SK-N-SH (cell line): ENCODE measurements around the gene FHDC1. TPM values are rescaled to one million over a fixed set of nuclear protein-coding genes. Genes with fewer than 3 reads are reported as not detected.

Experiments used
- CTCF ChIA-PET: fragments of 300-600, 350-600 bp; formaldehyde crosslinking; extraction: SDS; loops from one replicate; lab custom pipeline; 2021; lab: Yijun Ruan, JAX
- POLR2A ChIA-PET: fragments of 350-600 bp; sonication (Branson Sonifier 250); formaldehyde crosslinking; extraction: SDS; loops from one replicate; lab custom pipeline; 2020; ENCODE audit warnings: antibody characterized with exemption, inconsistent platforms; lab: Yijun Ruan, JAX
- DNase-seq: peaks from one replicate; pipeline ENCODE4 v3.0.0; 2012
- H2AFZ ChIP-seq: fragments of 200-600 bp; sonication (generic); 2 replicates; pipeline ENCODE4 v1.8.1; 2016; ENCODE audit warnings: antibody characterized with exemption, mild to moderate bottlenecking, low read depth
- H3F3A ChIP-seq: fragments of 200-600 bp; sonication (generic); replicated peaks from 2 replicates; pipeline ENCODE3; 2016; ENCODE audit warnings: antibody characterized with exemption, mild to moderate bottlenecking; ENCODE audit not compliant: insufficient read depth
- H3K27ac ChIP-seq, 2 experiments: fragments of 200-500 bp in 1 of 2; fragments of 200-600 bp in 1 of 2; sonication (Bioruptor generic) in 1 of 2; sonication (generic), shearing (Covaris generic) in 1 of 2; 2 replicates each; pipeline versions ENCODE4 v1.5.1 to v1.6.1; 2014 to 2016; ENCODE audit warnings: low read depth in 2 of 2, inconsistent platforms in 1 of 2, low read length in 1 of 2, mild to moderate bottlenecking in 1 of 2, mixed read lengths in 1 of 2
- H3K27me3 ChIP-seq: fragments of 200-600 bp; sonication (generic), shearing (Covaris generic); 2 replicates; pipeline ENCODE4 v1.6.1; 2016; ENCODE audit warnings: mixed run types; ENCODE audit not compliant: insufficient read depth
- H3K36me3 ChIP-seq, 2 experiments: fragments of 200-500 bp in 1 of 2; fragments of 200-600 bp in 1 of 2; sonication (Bioruptor generic) in 1 of 2; sonication (generic) in 1 of 2; replicated peaks in 1 of 2; 2 replicates each; pipeline versions ENCODE3 to v1.5.1; 2014 to 2016; ENCODE audit warnings: low read length in 1 of 2, mild to moderate bottlenecking in 1 of 2; ENCODE audit not compliant: insufficient read depth in 2 of 2, control insufficient read depth in 1 of 2
- H3K4me1 ChIP-seq, 2 experiments: fragments of 200-500 bp in 1 of 2; fragments of 200-600 bp in 1 of 2; sonication (Bioruptor generic) in 1 of 2; sonication (generic), shearing (Covaris generic) in 1 of 2; 2 replicates each; pipeline versions ENCODE4 v1.5.1 to v1.6.1; 2014 to 2016; ENCODE audit warnings: low read depth in 1 of 2, low read length in 1 of 2, mixed run types in 1 of 2; ENCODE audit not compliant: insufficient read depth in 2 of 2, control insufficient read depth in 1 of 2
- H3K4me2 ChIP-seq: fragments of 200-600 bp; sonication (generic), shearing (Covaris generic); 2 replicates; pipeline ENCODE4 v1.6.1; 2017; ENCODE audit warnings: mixed run types
- H3K4me3 ChIP-seq, 2 experiments: fragments of 200-500 bp in 1 of 2; fragments of 200-600 bp in 1 of 2; sonication (Bioruptor generic) in 1 of 2; sonication (generic), shearing (Covaris generic) in 1 of 2; 2 replicates each; pipeline versions ENCODE4 v1.5.1 to v1.8.1; 2014 to 2016; ENCODE audit warnings: low read depth in 2 of 2, inconsistent platforms in 1 of 2, low read length in 1 of 2, mild to moderate bottlenecking in 1 of 2, mixed read lengths in 1 of 2, moderate library complexity in 1 of 2
- H3K79me2 ChIP-seq: fragments of 200-600 bp; sonication (generic); 2 replicates; pipeline ENCODE4 v1.8.1; 2017; ENCODE audit warnings: mild to moderate bottlenecking; ENCODE audit not compliant: insufficient read depth
- H3K9ac ChIP-seq: fragments of 200-600 bp; sonication (generic); 2 replicates; pipeline ENCODE4 v1.6.1; 2017; ENCODE audit warnings: mixed run types
- H3K9me2 ChIP-seq: fragments of 200-600 bp; sonication (generic); 2 replicates; pipeline ENCODE4 v1.6.1; 2017; ENCODE audit warnings: mixed run types
- H3K9me3 ChIP-seq: fragments of 200-600 bp; sonication (generic); 2 replicates; pipeline ENCODE4 v1.6.1; 2017; ENCODE audit warnings: mixed run types, mild to moderate bottlenecking, moderate library complexity
- H4K20me1 ChIP-seq: fragments of 200-600 bp; sonication (generic); 2 replicates; pipeline ENCODE4 v1.6.1; 2017; ENCODE audit warnings: mild to moderate bottlenecking, mixed run types; ENCODE audit not compliant: insufficient read depth
- EP300 ChIP-seq, 2 experiments: IDR thresholded peaks; 2 replicates each; pipeline versions ENCODE4 v1.4.0 to v1.6.1; 2012; ENCODE audit warnings: borderline replicate concordance in 1 of 2, low read depth in 1 of 2, low read length in 1 of 2
- FOXJ3 ChIP-seq: sonication (generic); formaldehyde crosslinking; IDR thresholded peaks from 2 replicates; pipeline ENCODE4 v1.5.1; 2020; ENCODE audit warnings: mild to moderate bottlenecking, missing genetic modification reagents
- GATA2 ChIP-seq: sonication (generic); formaldehyde crosslinking; IDR thresholded peaks from 2 replicates; pipeline ENCODE4 v1.5.0; 2020; ENCODE audit warnings: mild to moderate bottlenecking, missing genetic modification reagents
- IRF3 ChIP-seq: fragments of 150-350 bp; IDR thresholded peaks from 2 replicates; pipeline ENCODE4 v1.6.1; 2016; ENCODE audit warnings: mild to moderate bottlenecking, low read depth, low read length
- JUND ChIP-seq: IDR thresholded peaks from 2 replicates; pipeline ENCODE4 v1.4.0; 2012
- NFIC ChIP-seq: IDR thresholded peaks from 2 replicates; pipeline ENCODE4 v1.4.0; 2012; ENCODE audit warnings: borderline replicate concordance
- PBX3 ChIP-seq: IDR thresholded peaks from 2 replicates; pipeline ENCODE4; 2012
- REST ChIP-seq: IDR thresholded peaks from 2 replicates; pipeline ENCODE4 v1.6.1; 2012; ENCODE audit warnings: mild to moderate bottlenecking, low read depth, low read length, moderate library complexity
- RFX5 ChIP-seq: IDR thresholded peaks from 2 replicates; pipeline ENCODE4 v1.6.1; 2012; ENCODE audit warnings: mild to moderate bottlenecking, improper control_type of control experiment, low read length
- SMC3 ChIP-seq: IDR thresholded peaks from 2 replicates; pipeline ENCODE4 v1.6.1; 2012; ENCODE audit warnings: low read depth, low read length, improper control_type of control experiment
- TCF12 ChIP-seq: IDR thresholded peaks from 2 replicates; pipeline ENCODE4 v1.4.0; 2012
- TEAD4 ChIP-seq: IDR thresholded peaks from 2 replicates; pipeline ENCODE4 v1.4.0; 2012; ENCODE audit warnings: mild to moderate bottlenecking, borderline replicate concordance; ENCODE audit not compliant: insufficient read depth
- USF1 ChIP-seq: IDR thresholded peaks from 2 replicates; pipeline ENCODE4 v1.4.0; 2012; ENCODE audit warnings: low read depth, borderline replicate concordance
- USF2 ChIP-seq: fragments of 150-350 bp; IDR thresholded peaks from 2 replicates; pipeline ENCODE4 v1.6.1; 2017; ENCODE audit warnings: antibody characterized with exemption, low read length, low read depth, borderline replicate concordance
- YY1 ChIP-seq: IDR thresholded peaks from 2 replicates; pipeline ENCODE4 v1.4.0; 2012; ENCODE audit warnings: low read depth, mild to moderate bottlenecking
- ZBTB33 ChIP-seq: IDR thresholded peaks from 2 replicates; pipeline ENCODE4 v1.4.0; 2012; ENCODE audit warnings: low read depth, borderline replicate concordance
- WGBS: methylation state at CpG from one replicate; pipeline ENCODE4 v1.1.6; 2017; ENCODE audit warnings: low lambda C conversion rate; 5-methylcytosine and 5-hydroxymethylcytosine counted together
- polyA plus RNA-seq, 3 experiments: library from polyadenylated mRNA; depleted of rRNA; stranded (reverse); fragments of >200 nt; gene quantifications; 2 replicates each; pipeline ENCODE4 v1.2.3, GENCODE V29; 2012

Gene FHDC1
- polyA plus RNA-seq, 1 of the 3 experiments (the other 2 are of a cell fraction): 0.02 TPM

GRCh38 chr4:152926959-152927358 lies 9.2 kb upstream of the FHDC1 start:
- DNase-seq: no peak
- no peaks in the 10 kb centered on the region for H3F3A ChIP-seq
- no peaks in the 10 kb centered on the region for H3K9me2 ChIP-seq
- CTCF ChIA-PET: no interaction called here
- no peak overlapping the region for H3K9ac ChIP-seq
- WGBS: 83% methylated on average over 4 of the region's 4 CpGs
- H4K20me1 ChIP-seq: no peaks in the 10 kb centered on the region
- no peak overlapping the region for H2AFZ ChIP-seq
- no peaks in the 10 kb centered on the region for H3K79me2 ChIP-seq
- TF ChIP-seq JUND (no peak), PBX3 (no peak), SMC3 (no peak), TCF12 (no peak), FOXJ3 (CRISPR knock-in tag) (no peak), EP300 (IDR thresholded peaks at IDR 0.05; ENCODE audit: borderline replicate concordance in 1 of 2, low read depth in 1 of 2, low read length in 1 of 2) (no peak), REST (no peak)
- TF ChIP-seq, all 33 proteins: peak for 0
- Histone ChIP-seq H3K27ac (no peak overlapping the region), H3K36me3 (no peaks in the 10 kb centered on the region), H3K9me3 (no peaks in the 10 kb centered on the region), H3K4me1 (no peaks in the 10 kb centered on the region), H3K4me3 (no peak overlapping the region), H3K4me2 (no peak overlapping the region), H3K27me3 (no peaks in the 10 kb centered on the region)
- POLR2A ChIA-PET: no interaction called here

- Histone ChIP-seq H3K4me1 (no peaks in the 10 kb centered on the region), H2AFZ (no peak overlapping the region), H3K27ac (no peak overlapping the region), H3K4me3 (no peak overlapping the region), H3F3A (no peaks in the 10 kb centered on the region), H3K79me2 (no peaks in the 10 kb centered on the region), H3K9me3 (no peaks in the 10 kb centered on the region), H4K20me1 (no peaks in the 10 kb centered on the region), H3K9ac (no peak overlapping the region), H3K4me2 (no peak overlapping the region), H3K36me3 (no peaks in the 10 kb centered on the region), H3K9me2 (no peaks in the 10 kb centered on the region), H3K27me3 (no peaks in the 10 kb centered on the region)
- 100% methylated on average over 2 of the region's 3 CpGs for WGBS
- ChIA-PET CTCF (interaction anchor here (1.6 kb wide), 1 partner anchor 11 kb away, joined by 5 read pairs; no protein-coding TSS in a partner anchor), POLR2A (no interaction called here)
- DNase-seq: no peak
- TF ChIP-seq FOXJ3 (CRISPR knock-in tag) (no peak), USF1 (no peak), NFIC (no peak), USF2 (no peak), ZBTB33 (no peak), GATA2 (CRISPR knock-in tag) (no peak), EP300 (IDR thresholded peaks at IDR 0.05; ENCODE audit: borderline replicate concordance in 1 of 2, low read depth in 1 of 2, low read length in 1 of 2) (no peak), YY1 (no peak), RFX5 (no peak), TEAD4 (no peak), PBX3 (no peak), TCF12 (no peak), IRF3 (no peak)
Measured at GRCh38 chr4:152927737-152928136, 8.4 kb upstream of the FHDC1 start.
